ENCODE data around the gene HAUS8.

DNA sequence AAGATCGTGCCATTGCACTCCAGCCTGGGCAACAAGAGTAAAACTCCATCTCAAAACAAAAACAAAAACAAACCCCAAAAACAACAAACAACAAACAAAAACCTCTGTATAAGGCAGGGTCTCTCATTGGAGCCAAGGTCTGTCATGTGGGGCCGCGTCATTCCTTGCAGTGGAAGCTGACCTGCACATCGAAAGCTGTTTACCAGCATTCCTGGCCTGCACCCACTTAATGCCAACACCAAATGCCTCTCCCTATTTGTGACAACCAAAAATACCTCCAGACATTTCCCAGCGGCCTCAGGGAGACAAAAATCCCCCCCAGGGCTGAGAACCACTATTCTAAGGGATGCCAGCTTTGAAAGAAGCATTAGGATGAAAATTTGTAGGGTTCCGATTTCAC lies 49.9 kb downstream of the HAUS8 start:
- TF ChIP-seq EP300 (IDR thresholded peaks at IDR 0.05; ENCODE audit: low read depth) (no peak), POLR2A (IDR thresholded peaks at IDR 0.05) (no peak), POLR2AphosphoS5 (IDR thresholded peaks at IDR 0.05) (no peak)
- TF ChIP-seq, protein P1, sequence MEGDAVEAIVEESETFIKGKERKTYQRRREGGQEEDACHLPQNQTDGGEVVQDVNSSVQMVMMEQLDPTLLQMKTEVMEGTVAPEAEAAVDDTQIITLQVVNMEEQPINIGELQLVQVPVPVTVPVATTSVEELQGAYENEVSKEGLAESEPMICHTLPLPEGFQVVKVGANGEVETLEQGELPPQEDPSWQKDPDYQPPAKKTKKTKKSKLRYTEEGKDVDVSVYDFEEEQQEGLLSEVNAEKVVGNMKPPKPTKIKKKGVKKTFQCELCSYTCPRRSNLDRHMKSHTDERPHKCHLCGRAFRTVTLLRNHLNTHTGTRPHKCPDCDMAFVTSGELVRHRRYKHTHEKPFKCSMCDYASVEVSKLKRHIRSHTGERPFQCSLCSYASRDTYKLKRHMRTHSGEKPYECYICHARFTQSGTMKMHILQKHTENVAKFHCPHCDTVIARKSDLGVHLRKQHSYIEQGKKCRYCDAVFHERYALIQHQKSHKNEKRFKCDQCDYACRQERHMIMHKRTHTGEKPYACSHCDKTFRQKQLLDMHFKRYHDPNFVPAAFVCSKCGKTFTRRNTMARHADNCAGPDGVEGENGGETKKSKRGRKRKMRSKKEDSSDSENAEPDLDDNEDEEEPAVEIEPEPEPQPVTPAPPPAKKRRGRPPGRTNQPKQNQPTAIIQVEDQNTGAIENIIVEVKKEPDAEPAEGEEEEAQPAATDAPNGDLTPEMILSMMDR (IDR thresholded peaks at IDR 0.05), result no peak
